Spleen (tissue), 7 donors: ENCODE measurements around the gene MTMR1.

Source experiments
- POLR2A ChIP-seq, 3 donors: fragments of 450-650 bp; IDR thresholded peaks; one replicate each; pipeline ENCODE4 v1.5.1; 2017; ENCODE audit warnings: antibody characterized with exemption in 3 of 3, mild to moderate bottlenecking in 1 of 3
- POLR2AphosphoS5 ChIP-seq, 3 donors: sonication (generic); formaldehyde crosslinking; IDR thresholded peaks; one replicate each; pipeline ENCODE4 v1.5.1; 2017; ENCODE audit warnings: antibody characterized with exemption in 3 of 3
- TF ChIP-seq, protein P1 (sequence below), 11 experiments: fragments of 200-600 bp in 7 of 11; fragments of 450-650 bp in 4 of 11; sonication (generic) in 4 of 11; IDR thresholded peaks in 8 of 11; conservative IDR thresholded peaks in 3 of 11; 1 replicate in 7 of 11; 2 replicates in 4 of 11; pipeline versions ENCODE4 v1.4.0 to v1.8.0; 2016 to 2021; ENCODE audit warnings: antibody characterized with exemption in 11 of 11, inconsistent platforms in 4 of 11, mild to moderate bottlenecking in 1 of 11
- donor health status: DM: no; HTN: no; CAD: no; lungs with moderate emphysema.
- donor health status: DM: no; HTN: no; CAD: no.
- donor health status: DM: no; HTN: no; CAD: no.

DNA sequence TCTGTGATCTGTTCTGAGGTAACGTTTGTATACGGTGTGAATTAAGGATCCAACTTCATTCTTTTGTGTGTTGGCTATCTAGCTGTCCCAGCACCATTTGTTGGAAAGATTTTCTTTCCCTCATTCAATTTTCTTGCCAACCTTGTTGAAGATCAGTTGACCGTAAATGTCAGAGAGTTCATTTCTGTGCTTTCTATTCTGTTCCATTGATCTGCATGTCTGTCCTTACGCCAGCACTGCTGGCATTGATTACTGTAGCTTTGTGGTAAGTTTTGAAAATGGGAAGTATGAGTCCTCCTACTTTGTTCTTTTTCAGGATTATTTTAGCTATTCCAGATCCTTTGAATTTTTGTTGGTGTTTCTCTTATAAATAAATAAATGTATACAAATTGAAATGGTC lies 60.8 kb downstream of the MTMR1 start:
- TF ChIP-seq, protein P1, sequence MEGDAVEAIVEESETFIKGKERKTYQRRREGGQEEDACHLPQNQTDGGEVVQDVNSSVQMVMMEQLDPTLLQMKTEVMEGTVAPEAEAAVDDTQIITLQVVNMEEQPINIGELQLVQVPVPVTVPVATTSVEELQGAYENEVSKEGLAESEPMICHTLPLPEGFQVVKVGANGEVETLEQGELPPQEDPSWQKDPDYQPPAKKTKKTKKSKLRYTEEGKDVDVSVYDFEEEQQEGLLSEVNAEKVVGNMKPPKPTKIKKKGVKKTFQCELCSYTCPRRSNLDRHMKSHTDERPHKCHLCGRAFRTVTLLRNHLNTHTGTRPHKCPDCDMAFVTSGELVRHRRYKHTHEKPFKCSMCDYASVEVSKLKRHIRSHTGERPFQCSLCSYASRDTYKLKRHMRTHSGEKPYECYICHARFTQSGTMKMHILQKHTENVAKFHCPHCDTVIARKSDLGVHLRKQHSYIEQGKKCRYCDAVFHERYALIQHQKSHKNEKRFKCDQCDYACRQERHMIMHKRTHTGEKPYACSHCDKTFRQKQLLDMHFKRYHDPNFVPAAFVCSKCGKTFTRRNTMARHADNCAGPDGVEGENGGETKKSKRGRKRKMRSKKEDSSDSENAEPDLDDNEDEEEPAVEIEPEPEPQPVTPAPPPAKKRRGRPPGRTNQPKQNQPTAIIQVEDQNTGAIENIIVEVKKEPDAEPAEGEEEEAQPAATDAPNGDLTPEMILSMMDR (IDR thresholded peaks at IDR 0.05 in 8 of 11, conservative IDR thresholded peaks at IDR 0.05 in 3 of 11): no peak
- no peak for TF ChIP-seq POLR2A (IDR thresholded peaks at IDR 0.05)
- TF ChIP-seq POLR2AphosphoS5 (IDR thresholded peaks at IDR 0.05): no peak
